ENCODE measurements around the gene STIL. TPM values are rescaled to one million over a fixed set of nuclear protein-coding genes. Genes with fewer than 3 reads are reported as not detected.

STIL gene
- total and polyA plus RNA-seq, 2 of the 13 experiments (the other 11 are each of a cell fraction or from before 2014, with no cell fraction given): 13.7 to 18.6 TPM

- TF ChIP-seq TGIF2 (CRISPR knock-in tag; IDR thresholded peaks at IDR 0.05) (peak; percentile 75; the same call in 1 of the 2 replicates), WIZ (CRISPR knock-in tag; IDR thresholded peaks at IDR 0.05) (no peak), FOSL1 (CRISPR knock-in tag; IDR thresholded peaks at IDR 0.05; ENCODE audit: borderline replicate concordance) (peak; percentile 40; the same call in 1 of the 2 replicates), MXI1 (IDR thresholded peaks at IDR 0.05; ENCODE audit: borderline replicate concordance, low read depth, low read length) (peak; percentile 28; the same call in 1 of the 3 replicates), ZNF800 (CRISPR knock-in tag; IDR thresholded peaks at IDR 0.05) (peak; percentile 79; the same call in 1 of the 2 replicates), ATRX (CRISPR knock-in tag; IDR thresholded peaks at IDR 0.05; ENCODE audit: borderline replicate concordance) (no peak), HOXA7 (CRISPR knock-in tag; IDR thresholded peaks at IDR 0.05) (no peak), MYNN (CRISPR knock-in tag; IDR thresholded peaks at IDR 0.05; ENCODE audit: low read depth) (no peak), SNAPC5 (CRISPR knock-in tag; IDR thresholded peaks at IDR 0.05; ENCODE audit: borderline replicate concordance) (0 out of 2 replicates have a peak, but pooled peaks have one; percentile 44), ZFP41 (CRISPR knock-in tag; IDR thresholded peaks at IDR 0.05; ENCODE audit: borderline replicate concordance) (no peak), HMG20B (CRISPR knock-in tag; conservative IDR thresholded peaks at IDR 0.05) (no peak), MXD1 (CRISPR knock-in tag; IDR thresholded peaks at IDR 0.05) (peak; percentile 40; the same call in 1 of the 2 replicates), ZBTB4 (CRISPR knock-in tag; IDR thresholded peaks at IDR 0.05; ENCODE audit: borderline replicate concordance) (no peak), STAT5B (CRISPR knock-in tag; IDR thresholded peaks at IDR 0.05) (no peak), ZIK1 (CRISPR knock-in tag; IDR thresholded peaks at IDR 0.05; ENCODE audit: borderline replicate concordance, low read depth) (no peak), SRY (CRISPR knock-in tag; IDR thresholded peaks at IDR 0.05) (peak; percentile 45; the same call in 1 of the 2 replicates), ZNF605 (CRISPR knock-in tag; IDR thresholded peaks at IDR 0.05) (peak; percentile 57), POGZ (CRISPR knock-in tag; IDR thresholded peaks at IDR 0.05) (no peak), PHF8 (CRISPR knock-in tag; IDR thresholded peaks at IDR 0.05) (peak; percentile 82), SP140L (CRISPR knock-in tag; IDR thresholded peaks at IDR 0.05; ENCODE audit: borderline replicate concordance) (no peak), ZNF740 (CRISPR knock-in tag; IDR thresholded peaks at IDR 0.05) (no peak), ZNF572 (CRISPR knock-in tag; IDR thresholded peaks at IDR 0.05) (no peak)
Observed at GRCh38 chr1:47333922-47334764, 20.2 kb upstream of the STIL start (continued).

Measured in HepG2 (cell line).